ENCODE measurements around the gene CTBS.
"Not testable (repeated sequence)": the region's sequence is repeated elsewhere in the genome, so short reads cannot be mapped to it uniquely, and the experiment has no call there.

CTBS gene, protein sequence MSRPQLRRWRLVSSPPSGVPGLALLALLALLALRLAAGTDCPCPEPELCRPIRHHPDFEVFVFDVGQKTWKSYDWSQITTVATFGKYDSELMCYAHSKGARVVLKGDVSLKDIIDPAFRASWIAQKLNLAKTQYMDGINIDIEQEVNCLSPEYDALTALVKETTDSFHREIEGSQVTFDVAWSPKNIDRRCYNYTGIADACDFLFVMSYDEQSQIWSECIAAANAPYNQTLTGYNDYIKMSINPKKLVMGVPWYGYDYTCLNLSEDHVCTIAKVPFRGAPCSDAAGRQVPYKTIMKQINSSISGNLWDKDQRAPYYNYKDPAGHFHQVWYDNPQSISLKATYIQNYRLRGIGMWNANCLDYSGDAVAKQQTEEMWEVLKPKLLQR

DNA sequence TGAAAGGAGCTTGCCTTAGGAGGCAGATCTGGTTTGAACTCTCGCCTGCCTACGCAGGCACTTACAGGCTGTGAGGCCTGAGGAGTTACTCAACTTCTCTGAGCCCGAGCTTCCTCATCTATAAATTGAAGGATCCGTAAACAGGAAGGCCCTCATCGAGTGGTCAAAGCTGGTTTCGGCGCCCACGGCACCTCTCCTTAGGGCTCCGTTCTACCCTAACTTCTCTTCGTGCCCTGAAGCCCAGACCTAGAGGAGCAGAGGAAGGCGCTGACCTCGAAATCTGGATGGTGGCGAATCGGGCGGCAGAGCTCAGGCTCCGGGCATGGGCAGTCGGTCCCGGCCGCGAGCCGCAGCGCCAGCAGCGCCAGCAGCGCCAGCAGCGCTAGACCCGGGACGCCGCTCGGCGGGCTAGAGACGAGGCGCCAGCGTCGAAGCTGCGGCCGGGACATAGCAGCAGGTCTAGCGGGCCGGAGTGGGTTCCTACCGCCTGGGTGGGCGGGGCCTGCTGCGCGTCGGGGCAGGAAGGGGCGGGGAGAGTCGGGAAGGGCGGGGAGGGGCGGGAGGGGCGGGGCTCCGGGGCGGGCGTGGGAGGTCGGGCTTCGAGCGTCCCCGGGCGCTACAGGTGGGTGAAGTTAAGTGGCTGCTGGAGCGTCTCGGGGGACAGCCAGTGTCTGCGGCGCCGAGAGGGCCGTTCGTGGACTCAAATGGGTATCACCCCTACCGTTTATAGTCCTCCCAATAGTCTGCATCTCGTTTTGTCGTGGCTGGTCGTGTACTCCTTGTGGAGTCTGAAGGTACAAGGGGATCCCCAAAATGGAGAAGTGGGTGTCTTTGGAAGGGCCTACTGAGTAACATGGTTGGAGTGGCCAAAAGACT, at the start of gene CTBS:
Gene CTBS (minus strand): TSS at position 474 of the 876 bp plus-strand sequence. CDS start 25 bp downstream, at position 449.
- DNase-seq, result peak; percentile 89 to 90

DNA sequence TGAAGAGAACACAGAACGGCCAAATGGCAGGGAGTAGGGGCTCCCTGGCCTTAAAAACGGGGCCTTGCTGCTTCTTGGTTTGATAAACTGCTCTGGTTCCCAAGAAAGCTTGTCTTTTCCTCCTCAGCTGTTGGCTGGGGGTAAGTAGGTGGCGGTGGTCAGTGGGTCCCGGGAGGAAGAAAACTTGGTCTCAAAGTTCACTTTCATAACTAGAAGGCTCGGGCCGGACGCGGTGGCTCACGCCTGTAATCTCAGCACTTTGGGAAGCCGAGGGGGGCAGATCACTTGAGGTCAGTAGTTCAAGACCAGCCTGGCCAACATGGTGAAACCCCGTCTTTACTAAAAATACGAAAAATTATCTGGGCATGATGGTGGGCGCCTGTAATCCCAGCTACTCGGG, 47.3 kb upstream of the CTBS start:
- no peak for DNase-seq

DNA sequence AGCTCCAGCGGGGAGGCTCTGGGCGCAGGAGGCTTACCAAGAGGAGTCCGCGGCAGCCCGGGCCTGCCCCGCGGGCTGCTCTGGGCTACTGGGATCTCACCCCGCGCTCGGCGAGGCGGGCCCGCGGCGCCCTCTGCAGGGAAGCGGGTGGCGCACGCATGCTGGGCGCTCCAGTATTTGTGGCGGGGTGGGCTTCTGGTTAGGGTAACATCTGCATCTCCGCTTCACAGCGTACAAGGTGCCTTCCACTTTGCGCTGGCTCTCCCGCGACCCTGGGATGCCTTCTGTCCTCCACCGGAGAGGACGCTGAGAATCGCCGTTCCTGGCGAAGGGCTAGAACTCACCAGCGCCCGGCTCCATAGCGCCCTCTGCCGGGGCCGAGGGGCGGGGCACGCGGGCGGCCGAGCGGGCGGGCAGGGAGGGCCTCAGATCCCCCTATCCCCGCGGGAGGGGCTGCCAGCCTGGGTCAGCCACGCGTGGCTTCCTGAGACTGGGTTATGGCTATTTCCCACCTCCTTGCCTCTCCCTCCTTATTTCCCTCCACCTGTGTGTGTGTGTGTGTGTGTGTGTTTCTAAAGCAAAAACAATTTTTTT, 46.6 kb upstream of the CTBS start:
- peak; percentile 76 to 83 for DNase-seq

DNA sequence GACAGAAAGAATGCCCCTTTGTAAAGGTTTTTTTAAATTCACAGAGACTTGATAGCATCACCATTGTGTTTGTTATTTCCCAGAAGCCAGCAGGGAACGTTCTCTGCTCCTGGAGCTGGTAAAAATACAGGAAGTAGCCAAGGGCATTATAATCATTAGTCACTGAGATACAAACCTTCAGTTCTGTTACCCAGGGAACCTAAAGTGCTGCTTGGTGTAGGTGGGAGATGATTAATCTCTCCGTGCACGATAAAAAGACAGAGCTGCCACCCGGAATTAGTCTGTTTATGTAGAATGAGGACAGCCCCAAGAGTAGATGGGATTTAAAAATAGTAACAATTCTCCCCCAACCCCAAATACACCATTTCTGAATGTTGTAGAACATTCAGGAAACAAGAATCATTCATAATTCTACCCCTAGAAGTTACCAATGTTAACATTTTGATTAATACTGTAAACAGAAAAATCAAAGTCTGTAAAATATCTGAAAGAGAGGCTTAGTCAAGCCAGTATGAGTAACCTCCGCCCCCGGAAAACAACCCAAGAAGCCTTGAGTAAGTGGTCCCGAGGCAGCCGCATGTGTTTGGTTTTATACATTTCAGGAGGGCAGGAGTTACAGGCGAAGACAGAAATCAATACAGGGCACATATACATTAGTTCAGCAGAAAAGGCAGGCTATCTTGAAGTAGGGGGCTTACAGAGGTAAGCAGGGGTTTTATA, 45.3 kb upstream of the CTBS start:
- DNase-seq, result no peak

DNA sequence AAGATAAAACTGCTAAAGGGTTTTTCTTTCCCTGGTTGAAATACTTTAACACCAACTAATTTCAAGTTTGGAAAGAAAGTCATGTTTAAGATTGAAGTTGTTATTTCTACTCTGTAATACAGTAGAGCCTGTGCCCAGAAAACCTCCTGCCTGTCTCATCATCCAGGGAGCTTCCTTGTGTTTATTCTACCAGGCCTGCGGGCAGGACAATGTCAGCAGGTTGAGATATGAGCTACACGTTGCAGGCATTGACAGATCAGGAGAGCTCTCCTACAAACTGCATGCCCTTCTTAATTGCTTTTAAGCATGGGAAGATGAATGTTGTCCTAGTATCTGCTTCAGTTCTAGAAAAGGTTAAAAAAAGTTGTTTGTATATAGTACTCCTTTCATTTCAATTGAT, 43.1 kb upstream of the CTBS start:
- DNase-seq, result no peak

DNA sequence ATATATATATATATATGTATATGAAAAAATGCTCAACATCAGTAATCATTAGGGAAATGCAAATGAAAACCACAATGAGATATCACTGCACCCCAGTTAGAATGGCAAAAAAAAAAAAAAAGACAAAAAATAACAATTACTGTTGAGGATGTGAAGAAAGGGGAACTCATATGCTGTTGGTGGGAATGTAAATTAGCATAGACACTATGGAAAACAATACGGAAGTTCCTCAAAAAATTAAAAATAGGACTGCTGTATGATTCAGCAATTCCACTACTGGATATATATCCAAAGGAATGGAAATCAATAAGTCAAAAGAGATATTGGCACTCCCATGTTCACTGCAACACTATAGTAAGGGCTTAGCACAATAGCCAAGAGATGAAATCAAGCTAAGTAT, 41.5 kb upstream of the CTBS start:
- no peak for DNase-seq

DNA sequence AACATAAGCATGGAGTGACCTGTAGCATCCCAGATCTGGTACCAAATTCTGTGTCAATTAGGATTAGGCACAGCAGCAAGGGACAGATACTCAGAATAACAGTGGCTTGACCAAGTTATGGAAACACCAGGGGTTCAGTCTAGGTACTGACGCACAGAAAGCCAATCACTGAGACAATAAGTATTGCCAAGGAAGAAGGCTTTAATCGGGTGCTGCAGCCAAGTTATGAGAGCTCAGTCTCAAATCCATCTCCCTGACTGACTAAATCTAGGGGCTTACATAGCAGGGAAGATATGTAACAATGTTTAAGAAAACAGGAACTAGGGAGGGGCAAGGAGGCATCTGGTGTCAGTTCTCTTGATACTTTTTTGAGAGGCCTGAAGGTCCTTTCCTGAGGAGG, 39.6 kb upstream of the CTBS start:
- no peak for DNase-seq

DNA sequence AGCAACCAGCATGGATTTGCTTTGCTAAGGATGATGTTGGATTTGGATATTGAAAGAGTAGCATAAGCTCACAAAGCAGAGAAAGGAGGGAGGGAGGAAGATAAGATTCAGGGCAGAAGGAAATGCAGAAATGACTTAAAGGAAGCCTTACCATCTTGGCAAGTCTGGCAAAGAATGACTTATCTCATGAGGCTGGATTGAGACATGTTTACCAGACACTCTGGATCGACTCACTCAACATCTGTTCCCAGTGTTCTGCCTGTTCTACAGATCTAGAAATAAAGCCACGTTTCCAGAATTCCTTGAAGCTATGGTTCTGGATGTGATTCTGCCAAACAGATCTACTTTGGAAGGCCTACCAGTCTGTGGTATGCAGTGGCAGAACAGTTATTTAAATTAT, 38.8 kb upstream of the CTBS start:
- DNase-seq, result no peak

DNA sequence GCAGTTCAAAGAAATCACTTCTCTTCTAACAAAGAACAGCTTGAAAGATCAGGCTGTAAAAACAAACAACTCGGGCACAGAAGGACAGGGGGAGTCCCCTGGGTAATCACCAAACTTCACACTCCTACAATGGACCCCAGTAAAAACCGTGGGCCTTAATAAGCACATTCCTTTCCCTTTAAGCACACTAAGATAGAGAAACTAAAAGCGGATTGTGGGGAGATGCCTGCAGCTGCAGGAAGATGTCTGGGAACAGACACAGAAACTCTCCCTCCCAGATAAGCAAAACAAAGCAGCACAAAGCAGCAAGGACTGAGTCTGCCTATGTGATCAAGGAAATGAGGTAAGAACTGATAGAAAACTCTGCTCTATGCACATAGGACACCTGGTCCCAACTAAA, 37.6 kb upstream of the CTBS start:
- DNase-seq, result no peak

DNA sequence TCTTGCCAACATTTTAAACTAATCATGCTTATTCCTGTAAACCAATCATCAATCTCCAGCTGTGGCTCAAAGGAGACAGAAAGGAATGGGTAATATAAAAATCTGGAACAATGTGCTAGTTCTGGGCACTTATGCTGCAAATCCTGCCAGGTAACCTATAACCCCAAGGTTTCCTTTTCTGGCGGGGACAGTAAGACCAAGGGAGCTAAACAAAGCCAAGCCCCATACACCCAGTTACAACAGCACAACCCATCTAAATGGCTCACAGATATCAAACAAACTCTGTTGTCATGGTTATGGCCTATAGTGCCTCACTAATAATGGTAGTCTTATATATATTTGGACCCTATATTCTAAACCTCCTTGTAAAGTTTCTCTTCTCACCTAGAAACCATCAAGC, 36.9 kb upstream of the CTBS start:
- DNase-seq, result no peak

DNA sequence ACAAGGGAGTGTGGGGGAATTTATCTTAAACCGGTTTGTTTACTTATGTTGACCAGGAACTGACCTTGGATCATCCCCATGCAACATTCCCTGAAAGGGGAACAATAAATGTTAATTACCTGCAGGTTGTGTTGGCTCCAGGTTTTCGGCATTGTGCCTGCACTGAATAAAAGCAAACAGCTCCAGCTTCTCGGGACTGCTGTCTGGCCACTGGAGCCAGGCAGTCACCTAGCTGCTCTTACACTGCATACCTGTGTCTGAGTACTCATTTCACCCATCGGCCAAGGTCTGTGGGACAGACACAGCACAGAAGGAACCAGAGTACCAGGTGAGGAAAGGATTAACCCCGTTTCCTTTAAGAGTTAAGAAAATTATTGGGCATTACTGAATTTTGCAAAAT, 32.7 kb upstream of the CTBS start:
- DNase-seq, result no peak

DNA sequence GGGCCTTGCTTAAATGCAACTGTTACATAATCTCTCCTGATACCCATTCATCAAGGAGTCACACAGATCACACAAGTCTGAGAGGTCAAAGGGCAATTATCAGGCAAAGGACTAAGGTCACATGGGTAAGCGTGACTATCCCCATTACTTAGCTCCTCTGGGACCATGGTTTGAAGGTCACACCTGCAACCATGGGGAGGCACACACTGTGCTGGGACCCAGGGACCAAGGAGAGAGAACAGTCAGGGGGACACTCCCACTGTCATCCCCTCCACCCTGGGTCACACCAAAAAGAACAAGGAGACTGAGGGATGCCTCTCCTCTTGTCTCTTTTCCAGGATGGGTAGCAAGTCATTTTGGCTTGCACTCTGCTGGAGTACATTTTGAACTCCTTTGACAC, 30.9 kb upstream of the CTBS start:
- DNase-seq, result no peak

DNA sequence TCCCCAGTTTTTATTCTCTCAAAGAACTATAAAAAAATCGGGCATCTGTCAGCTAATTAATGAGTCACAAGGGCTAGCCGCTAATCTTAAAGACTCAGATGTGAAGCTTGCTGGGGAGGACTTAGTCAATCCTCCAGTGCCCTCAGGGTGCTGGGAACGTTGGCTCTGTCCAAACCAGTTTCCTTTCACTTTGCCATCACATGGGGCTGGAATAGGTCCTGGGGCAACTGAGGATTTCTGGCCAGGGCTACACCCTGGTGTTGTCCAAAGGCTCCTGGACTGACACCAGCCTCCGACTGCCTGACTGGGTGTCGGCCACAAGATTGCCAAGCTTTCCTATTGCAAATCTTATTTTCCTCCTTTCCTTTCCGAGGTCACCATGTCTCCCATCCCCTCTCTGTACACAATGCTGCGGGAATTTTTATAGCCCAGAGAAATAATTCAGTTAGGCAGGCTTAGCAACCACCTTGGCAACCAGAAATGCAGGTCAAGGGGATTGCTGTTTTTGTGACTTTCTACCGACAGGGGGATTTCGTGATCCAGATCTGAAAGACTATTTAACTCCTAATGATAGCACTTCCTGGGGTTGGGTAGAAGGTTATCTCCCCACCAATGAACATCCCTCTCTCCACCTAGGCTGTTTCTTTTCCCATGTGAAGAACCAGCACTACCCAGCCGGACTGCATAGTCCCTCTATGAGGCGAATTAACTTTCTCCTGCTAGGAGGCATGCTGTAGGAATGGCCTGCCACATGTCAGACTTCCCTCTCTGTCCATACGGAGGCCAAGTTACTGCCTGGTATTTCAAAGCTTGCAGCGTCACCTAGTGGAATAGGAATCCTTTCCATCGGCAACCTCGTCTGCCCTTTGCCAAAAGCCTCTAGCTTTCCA, 29.9 kb upstream of the CTBS start:
- no peak for DNase-seq

DNA sequence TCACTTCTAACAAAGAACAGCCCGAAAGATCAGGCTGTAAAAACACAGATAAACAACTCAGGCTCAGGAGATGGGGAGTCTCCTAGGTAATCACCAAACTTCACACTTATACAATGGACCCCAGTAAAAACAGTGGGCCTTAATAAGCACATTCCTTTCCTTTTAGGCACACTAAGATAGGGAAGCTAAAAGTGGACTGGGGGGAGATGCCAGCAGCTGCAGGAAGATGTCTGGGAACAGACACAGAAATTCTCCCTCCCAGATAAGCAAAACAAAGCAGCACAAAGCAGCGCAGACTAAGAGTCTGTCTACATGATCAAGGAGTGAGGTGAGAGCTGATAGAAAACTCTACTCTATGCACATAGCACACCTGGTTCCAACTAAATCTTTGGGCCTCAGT, 29.0 kb upstream of the CTBS start:
- DNase-seq, result no peak

DNA sequence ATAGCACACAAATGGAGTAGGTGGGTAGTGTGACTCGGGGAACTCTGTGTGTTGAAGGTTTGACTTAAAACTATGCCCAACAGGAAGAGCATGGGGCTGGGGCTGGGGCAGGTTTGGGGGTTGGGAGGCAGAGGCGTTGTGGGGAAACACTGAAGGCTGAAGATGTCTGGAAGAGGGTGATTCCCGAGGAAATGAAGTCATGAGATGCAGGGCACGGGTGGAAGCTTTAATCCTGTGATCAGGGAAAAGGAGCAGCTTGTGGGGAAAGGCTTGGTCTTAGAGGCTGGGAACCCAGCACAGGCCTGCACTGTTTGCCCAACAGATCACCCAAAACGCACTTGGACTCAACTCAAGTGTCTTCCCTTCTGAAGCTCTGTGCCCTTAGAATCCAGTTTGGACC, 26.6 kb upstream of the CTBS start:
- no peak for DNase-seq

DNA sequence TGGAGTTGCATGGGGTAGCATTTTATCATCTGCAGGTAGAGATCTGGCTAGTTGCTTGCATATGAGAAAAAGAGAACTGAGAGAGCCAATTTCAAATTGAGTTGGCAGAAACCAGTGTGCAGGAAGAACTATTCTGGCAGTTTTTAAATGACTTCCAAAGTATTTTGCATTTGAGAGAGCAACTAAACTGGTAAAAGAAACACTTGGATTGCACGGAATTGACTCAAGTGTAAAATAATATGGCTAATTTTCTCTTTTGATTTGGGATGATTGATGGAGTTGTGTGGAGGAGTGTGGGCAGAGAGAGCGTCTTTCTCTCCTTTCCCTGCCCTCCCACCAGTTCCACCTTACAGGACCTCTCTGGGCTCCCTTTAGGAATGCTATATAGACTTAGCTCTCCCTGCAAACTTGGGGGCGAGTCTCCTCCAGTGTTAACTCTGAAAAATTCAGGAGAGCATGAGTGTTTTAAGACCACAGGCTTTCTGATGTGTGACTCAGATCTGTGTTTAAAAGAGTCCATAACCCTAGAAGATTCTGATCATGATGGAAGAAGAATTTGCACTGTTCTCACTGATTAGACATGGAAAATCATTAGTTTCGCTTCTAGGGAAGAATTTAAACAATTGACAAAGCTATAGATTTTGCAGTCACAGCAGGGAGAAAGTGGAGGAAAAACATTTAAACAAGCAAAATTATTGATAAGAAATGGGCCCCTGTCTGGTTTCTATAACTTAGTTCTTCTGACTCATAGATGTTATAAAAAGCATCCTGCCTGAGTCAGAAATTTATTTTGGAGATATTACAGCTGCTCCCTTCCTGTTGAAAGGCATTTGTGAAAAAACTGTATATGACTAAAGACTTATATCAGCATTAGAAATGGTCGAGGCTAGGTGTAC, 24.9 kb upstream of the CTBS start:
- DNase-seq, result no peak

DNA sequence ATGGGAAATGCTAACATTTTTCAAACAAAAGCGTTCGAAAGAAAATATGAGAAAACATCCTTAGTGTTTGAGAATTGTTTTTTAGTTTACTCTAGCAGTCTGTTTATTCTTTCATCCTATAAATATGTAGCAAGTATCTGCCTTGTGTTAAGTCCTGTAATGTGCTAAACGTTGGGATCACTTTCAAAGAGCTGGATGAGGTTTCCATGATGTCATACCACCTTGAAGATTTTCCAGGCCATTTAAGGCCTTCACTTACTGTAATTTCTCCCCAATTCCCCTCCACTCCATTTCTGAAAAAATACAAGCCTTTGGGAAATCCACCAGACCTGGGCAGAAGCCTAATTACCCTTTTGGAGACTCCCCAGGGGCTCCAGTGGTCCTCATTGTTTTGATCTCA, 24.2 kb upstream of the CTBS start:
- DNase-seq, result no peak

DNA sequence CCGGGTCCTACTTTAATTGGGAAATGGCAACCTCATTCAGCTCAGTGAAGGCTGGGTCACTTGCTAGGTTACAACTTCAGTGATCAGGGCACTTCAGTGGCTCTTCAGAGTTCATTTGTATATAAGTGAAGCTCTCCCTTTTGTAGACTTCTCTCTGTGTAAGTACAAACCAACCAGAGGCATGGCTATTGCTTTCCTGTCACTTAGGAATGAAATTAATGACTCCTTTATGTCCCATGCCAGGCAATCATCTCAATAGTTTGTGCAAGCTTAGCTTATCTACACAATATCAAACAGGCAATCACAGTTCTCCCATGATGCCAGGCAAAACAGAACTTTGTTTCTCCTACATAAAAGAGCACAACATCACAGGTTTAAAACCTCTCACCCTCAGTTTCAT, 22.8 kb upstream of the CTBS start:
- DNase-seq, result no peak

DNA sequence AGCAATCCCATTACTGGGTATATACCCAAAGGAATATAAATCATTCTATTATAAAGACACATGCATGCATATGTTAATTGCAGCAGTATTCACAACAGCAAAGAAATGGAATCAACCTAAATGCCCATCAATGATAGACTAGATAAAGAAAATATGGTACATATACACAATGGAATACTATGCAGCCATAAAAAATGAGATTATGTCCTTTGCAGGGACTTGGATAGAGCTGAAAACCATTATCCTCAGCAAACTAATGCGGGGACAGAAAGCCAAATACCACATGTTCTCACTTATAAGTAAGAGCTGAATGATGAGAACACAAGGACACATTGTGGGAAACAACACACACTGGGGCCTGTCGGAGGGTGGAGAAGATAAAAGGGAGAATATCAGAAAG, 20.7 kb upstream of the CTBS start:
- not testable (repeated sequence) for DNase-seq

DNA sequence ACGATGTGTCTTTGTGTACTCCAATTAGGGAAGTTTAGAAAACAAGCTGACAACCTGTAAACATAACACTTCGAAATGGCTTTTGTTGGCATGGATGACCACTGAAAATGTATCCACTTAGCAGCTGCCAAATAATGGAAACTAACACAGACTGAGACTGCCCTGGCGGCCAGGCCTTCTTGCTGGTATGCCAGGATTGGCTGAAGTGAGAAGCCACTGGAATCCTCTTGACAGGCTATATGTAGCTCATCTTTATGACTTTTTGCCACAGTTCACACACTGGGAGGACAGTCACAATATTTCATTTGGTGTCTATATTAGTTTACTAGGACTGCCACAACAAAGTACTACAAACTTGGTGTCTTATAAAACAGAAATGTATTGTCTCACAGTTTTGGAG, 12.9 kb upstream of the CTBS start:
- DNase-seq, result no peak

DNA sequence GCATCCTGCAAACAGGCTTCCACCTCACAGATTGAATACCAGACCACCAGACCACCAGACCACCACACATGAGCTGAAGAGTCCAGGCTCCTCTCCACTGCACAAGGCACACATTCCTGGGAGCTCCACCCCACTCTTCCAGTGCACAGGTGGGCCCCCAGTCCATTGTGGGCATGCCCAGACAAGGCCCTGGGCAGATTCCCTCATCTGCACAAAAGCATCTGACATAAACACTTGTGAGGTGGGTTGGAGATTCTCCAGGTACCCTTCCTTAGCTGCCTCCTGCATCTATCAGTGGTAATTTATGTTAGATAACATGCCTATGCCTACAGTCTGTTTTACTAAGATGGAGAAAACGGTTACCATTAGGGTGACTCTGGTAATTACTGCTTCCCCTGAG, 11.6 kb upstream of the CTBS start:
- DNase-seq, result no peak

All from CD4-positive, alpha-beta T cell treated with Interleukin-1 beta for 1 hour (primary cell).